Retinal pigment epithelial cell (primary cell): ENCODE results near the gene VDR.

Experiments used
- DNase-seq: peaks from one replicate; pipeline ENCODE4 v3.0.0-alpha.2; 2010; ENCODE audit warnings: low read depth
- H3K4me3 ChIP-seq: 2 replicates; pipeline ENCODE4 v1.5.1; 2011; ENCODE audit warnings: mild to moderate bottlenecking, low read length, control low read depth, moderate library complexity
- CTCF ChIP-seq: conservative IDR thresholded peaks from 2 replicates; pipeline ENCODE4 v1.5.1; 2011; ENCODE audit warnings: low read depth, low read length, control low read depth, inconsistent platforms

Gene VDR

GRCh38 chr12:47863467-47863866, 41.3 kb downstream of the VDR start:
- no peak for TF ChIP-seq CTCF
- DNase-seq = no peak
- H3K4me3 ChIP-seq = no peak overlapping the region

GRCh38 chr12:47862881-47863280, 41.9 kb downstream of the VDR start:
- TF ChIP-seq CTCF = no peak

GRCh38 chr12:47862167-47862750, 42.5 kb downstream of the VDR start:
- no peak for DNase-seq
- no peak for TF ChIP-seq CTCF
- no peak overlapping the region for H3K4me3 ChIP-seq

More at GRCh38 chr12:47862881-47863280, 41.9 kb downstream of the VDR start:
- no peak for DNase-seq
- H3K4me3 ChIP-seq = no peak overlapping the region

GRCh38 chr12:47860873-47861272, 43.9 kb downstream of the VDR start:
- TF ChIP-seq CTCF = no peak
- DNase-seq = no peak
- H3K4me3 ChIP-seq = no peak overlapping the region

- H3K4me3 ChIP-seq = no peak overlapping the region
- no peak for DNase-seq
- no peak for TF ChIP-seq CTCF
Measured at GRCh38 chr12:47860279-47860841, 44.4 kb downstream of the VDR start.

GRCh38 chr12:47858511-47859266, 46.1 kb downstream of the VDR start:
- DNase-seq = no peak
- no peak for TF ChIP-seq CTCF
- no peak overlapping the region for H3K4me3 ChIP-seq
